Fibroblast of the conjunctiva (primary cell): ENCODE results near the gene KCNJ6.
"Not testable (repeated sequence)": the region's sequence is repeated elsewhere in the genome, so short reads cannot be mapped to it uniquely, and the experiment has no call there.

Experiments
- DNase-seq: peaks from one replicate; pipeline ENCODE4 v3.0.0-alpha.2; 2010; ENCODE audit warnings: low read depth

The KCNJ6 gene

GRCh38 chr21:37673801-37674575 lies 242.3 kb downstream of the KCNJ6 start:
- DNase-seq = no peak

DNA sequence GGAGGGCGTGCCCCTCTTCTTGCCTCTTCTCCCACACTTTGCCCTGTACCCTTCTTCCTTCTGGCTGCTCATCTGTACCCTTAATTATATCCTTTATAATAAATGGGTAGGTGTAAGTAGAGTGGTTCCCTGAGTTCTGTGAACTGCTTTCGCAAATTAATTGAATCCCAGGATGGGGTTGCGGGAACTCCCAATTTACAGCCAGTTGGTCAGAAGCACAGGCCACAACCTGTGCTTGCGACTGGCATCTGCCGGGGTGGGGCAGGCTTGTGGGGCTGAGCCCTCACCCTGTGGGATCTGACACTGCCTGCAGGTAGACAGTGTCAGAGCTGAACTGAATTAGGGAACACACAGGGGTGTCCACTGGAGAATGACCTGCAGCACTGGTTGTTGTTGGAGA lies 244.9 kb downstream of the KCNJ6 start:
- no peak for DNase-seq

GRCh38 chr21:37670883-37671282 lies 245.4 kb downstream of the KCNJ6 start:
- no peak for DNase-seq

- no peak for DNase-seq
These were observed 247.0 kb downstream of the KCNJ6 start for GRCh38 chr21:37669249-37669648.

DNA sequence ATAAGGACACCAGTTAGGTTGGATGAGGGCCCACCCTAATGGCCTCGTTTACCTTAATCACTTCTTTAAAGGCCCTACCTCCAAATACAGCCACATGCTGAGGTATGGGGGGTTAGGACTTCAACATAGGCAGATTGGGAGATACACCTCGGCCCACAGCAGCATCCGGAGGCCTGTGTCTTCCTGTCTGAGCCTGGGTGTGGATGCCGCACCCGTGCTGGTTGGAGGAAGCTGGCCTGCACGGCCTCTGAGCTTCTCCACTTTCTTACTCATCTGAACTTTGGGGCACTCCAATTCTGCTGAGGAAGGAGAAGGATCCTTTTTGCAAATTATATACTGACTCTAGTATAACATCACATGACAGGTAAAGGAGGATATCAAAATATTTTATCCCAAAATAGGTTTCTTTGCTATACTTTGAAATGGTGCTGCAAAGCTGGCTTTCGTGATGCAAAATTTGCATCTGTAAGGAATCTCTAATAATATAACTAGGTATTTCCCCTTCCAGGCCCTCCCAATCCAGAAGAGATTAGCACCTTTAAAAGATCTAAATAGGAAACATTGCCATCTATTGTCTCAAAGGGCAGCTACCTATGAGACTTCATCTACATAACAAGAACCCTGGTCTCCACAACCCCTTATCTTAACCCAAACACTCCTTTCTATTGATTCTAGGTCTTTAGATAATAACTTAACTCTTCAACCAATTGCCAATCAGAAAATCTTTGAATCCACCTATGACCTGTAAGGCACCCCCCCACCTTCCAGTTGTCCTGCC lies 247.6 kb downstream of the KCNJ6 start:
- no peak for DNase-seq

DNA sequence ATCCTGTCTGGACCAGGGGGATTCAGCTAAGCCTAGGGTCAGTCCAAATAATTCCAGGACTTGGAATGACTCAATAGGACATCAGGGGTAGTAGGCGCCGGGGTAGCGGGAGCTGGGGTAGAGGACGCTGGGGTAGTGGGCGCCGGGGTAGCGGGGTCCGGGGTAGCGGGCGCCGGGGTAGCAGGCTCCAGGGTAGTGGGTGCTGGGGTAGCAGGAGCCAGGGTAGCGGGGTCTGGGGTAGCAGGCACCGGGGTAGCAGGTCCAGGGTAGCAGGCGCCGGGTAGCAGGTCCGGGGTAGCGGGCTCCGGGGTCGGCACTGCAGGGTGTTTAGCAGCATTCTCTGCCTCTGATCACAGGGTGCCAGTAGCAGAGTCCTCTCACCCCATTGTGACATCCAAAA lies 248.9 kb downstream of the KCNJ6 start:
- DNase-seq = no peak

GRCh38 chr21:37665230-37666024 lies 250.8 kb downstream of the KCNJ6 start:
- DNase-seq = no peak

DNA sequence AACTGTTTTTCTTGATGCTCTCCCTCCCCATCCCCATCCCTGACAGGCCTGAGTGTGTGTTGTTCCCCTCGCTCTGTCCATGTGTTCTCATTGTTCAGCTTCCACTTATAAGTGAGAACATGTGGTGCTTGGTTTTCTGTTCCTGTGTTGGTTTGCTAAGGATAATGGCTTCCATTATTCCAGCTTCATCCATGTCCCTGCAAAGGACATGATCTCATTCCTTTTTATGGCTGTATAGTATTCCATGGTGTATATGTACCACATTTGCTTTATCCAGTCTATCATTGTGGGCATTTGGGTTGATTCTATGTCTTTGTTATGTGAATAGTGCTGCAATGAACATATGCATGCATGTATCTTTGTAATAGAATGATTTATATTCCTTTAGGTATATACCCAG lies 254.0 kb downstream of the KCNJ6 start:
- DNase-seq = not testable (repeated sequence)

DNA sequence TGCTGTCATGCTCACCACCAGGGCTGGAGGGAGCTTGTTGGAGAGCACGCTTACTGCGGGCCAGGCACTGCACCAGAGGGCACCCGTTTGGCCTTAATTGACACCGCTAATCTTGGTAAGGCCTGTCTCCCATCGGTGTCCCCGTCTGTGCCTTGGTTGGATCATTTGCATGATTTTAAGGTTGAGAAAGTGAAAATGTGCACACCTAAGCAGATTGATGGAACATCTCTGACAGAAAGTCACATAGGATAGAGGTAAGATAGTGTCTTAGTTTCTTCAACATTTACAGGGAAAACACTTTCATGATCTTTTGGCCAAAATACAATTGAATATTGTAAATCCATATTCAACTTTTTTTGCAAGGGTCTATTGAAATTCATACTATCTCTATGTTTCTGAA lies 255.5 kb downstream of the KCNJ6 start:
- no peak for DNase-seq

- DNase-seq = no peak
These were observed 256.4 kb downstream of the KCNJ6 start for GRCh38 chr21:37659874-37660273.

DNA sequence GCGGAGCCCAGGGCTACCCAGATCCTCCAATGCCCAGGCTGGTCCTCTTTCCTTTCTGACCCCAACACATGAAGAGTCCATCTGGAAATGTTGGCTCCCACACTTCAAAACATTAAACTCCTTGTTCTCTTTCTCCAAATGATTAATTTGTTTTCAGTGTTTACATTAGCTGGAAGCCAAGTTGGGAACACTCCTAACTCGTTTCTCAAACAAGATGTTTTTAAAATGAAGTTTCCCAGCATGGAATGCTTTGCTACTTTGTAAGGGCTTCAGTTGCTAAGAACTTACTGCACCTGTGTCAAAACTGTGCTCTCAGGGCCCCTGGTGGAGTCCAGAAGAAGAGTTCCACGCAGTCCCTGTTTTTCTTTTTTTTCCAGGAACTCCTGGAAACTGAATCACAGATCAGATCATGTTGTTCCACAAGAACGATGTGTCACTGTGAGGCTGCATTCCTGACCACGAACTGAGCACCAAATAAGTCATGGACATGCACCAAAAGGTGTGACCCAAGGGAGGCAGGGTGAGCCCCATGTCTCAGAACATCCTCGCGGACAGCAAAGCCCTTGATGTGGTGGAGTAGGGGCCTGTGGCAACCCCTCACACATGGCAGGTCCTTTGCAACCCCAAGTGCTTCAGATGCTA lies 257.3 kb downstream of the KCNJ6 start:
- no peak for DNase-seq

DNA sequence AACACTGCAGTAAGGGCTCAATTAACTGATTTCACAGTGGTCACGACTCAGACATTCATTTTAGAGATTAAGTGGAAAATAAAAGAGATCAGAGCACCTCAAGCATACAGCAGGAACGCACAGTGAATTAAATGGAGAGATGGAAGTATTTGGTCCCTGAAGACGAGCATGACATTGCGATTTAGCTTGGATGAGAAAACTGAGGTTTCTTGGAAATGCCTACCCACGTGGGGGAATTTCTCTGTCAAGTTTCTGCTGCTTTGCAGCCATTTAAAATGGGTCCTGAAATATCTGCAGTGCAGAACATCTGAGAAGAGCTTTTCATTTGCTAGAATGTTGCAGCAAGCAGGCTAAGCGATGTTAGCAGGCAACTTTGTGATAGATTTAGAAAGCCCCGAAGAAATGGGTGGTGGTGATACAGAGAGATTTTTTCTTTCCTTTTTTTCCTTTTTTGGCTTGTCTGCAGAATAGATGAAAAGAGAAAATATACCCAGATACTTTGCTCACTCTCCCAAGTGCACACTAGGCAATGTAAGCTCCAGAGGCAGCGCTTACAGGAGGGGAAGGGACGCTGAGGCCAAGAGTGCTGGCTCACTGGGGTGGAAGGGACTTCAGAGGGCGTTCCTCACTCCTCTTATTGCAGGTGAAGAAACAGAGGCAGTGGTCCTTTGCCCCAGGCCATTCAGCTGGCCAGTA lies 258.0 kb downstream of the KCNJ6 start:
- DNase-seq = no peak

DNA sequence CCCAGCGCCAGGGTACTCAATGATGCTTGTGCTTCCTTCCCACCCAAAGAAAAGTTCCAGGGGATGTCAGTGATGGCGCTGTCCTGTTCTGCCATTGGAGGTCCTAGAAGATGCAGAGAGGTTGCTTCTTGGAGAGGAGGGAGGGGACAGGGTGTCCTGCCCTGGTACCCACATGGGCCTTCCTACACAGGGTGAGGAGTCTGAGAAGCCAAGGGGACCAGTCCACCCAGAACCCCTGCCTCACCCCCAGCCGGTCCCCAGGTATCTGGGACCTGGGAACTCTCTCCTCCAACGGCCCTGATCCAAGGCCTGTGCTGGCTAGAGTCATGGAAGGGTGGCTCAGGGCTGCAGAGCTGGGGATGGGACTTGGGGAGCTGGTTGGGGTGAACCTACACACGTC lies 259.4 kb downstream of the KCNJ6 start:
- no peak for DNase-seq

DNA sequence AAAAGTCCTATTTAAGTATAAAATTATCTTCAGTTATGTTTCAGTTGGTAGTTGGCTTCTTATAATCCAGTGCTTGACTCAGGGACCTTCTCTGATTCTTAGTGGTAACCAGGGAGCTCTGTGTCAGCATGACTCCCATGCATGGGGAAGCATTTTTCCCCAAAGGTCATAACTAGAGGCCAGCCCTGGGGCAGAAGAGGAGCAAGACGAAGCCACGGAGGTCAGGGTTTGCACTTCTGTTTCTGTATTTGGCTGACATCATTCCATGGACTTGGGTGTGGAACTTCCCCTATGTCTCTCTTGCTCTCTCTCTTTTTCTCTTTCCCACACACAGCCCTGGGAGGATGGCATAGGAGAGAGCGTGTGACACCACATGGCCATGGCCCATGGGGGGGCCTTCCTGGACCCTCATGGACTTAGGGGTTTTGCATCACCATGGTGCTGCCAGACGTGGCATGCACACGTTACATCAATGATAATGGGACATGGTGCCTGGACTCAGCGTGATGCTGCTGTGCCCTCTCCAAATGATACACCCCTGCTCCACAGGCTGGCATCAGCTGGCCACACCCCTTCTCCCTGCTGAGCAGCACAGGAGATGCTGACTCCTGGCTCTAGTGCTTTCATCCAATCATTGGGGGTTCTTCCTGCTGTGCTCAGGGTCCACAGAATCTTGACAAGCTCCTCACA lies 260.5 kb downstream of the KCNJ6 start:
- DNase-seq = no peak

DNA sequence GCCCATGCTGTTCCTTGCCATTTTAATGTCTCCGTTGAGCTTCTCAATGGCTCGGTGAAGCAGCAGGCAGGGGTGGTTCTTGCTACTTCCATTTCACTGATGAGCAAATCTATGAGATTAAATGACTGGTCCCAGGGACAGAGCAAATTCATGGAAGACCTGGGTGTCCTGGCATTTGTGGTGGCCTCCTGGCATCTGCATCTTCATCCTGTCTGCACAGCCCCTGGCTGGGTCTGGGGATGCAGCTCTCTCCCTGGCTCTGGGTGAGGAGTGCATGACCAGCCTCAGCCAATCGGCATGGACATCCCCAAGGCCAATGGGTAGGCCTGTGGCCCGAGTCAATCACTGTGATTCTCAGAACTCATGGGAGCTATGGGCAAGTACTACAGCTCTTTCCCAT lies 261.7 kb downstream of the KCNJ6 start:
- no peak for DNase-seq

DNA sequence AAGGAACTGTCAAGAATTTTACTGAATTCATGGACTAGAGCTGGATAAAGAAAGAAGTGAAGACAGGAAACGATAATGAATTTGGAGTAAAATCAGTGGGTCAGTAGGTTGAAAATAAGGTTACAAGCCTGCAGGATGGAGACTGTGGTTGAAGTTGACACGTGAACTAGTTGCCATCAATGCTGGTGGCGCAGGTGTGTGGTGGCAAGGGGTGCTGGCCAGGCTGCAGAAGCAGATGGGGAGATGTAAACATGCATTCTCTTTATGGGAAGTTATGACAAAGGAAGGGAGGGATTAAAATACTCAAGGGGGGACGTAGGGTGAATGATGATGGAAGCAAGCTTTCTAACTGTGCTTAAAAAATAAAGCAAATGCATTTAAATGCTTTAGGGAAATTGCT lies 263.1 kb downstream of the KCNJ6 start:
- DNase-seq = no peak

DNA sequence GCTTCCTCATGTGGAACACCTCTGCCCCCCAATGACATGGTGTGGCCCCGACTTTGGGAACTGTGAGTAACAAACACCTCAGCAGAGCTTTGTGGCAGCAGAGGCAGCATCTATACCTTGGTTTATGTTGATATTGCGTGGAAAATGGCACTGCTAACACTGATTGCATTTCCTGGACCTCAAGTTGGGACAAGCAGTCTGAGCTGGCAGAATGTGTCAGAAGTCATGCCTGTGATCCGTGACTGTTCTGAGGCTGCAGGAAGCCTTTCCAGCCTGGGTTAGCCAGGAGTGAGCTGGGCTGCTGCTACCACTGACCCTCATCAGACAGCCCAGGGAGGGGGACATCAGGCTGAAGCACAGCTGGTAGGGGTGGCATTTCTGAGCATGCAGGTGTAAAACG lies 268.5 kb downstream of the KCNJ6 start:
- no peak for DNase-seq

DNA sequence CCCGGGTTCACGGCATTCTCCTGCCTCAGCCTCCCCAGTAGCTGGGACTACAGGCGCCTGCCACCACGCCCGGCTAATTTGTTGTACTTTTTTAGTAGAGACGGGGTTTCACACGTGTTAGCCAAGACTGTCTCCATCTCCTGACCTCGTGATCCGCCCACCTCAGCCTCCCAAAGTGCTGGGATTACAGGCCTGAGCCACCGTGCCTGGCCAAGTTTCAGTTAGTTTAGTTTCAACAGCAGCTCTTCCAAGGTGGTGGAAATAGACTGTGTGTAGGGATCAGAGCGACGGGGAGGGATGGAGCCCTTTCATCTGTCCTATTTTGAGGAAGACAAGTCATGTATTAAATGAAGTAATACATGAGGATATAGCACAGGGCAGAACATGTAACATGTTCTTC lies 269.5 kb downstream of the KCNJ6 start:
- DNase-seq = not testable (repeated sequence)

GRCh38 chr21:37645848-37646247 lies 270.4 kb downstream of the KCNJ6 start:
- DNase-seq = no peak

DNA sequence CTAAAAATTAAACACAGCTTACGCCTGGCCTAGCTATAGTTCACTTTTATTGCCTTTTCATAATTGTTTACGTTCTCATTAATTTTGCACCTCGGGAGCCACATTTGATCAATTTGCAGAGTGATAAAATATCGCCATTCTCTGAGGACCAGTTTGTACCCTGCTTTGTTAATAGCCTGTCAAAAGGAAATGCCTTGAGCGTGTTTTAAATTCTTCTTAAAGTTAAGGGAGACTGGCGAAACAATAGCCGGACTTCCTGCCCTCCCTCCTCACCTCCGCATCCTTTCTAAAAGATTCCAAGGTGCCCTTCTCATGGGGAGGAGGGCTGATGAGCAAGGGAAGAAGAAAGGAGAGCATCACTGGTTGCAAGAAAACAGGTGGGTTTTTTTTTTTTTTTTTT lies 271.6 kb downstream of the KCNJ6 start:
- no peak for DNase-seq

DNA sequence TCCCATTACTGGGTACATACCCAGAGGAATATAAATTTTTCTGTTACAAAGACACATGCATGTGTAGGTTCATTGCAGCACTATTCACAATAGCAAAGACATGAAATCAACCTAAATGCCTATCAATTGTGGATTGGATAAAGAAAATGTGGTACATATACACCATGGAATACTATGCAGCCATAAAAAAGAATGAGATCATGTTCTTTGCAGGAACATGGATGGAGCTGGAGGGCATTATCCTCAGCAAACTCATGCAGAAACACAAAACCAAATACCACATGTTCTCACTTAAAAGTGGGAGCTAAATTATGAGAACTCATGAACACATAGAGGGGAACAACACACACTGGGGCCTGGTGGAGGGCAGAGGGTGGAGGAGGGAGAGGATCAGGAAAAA lies 272.4 kb downstream of the KCNJ6 start:
- not testable (repeated sequence) for DNase-seq
